NCI-H510A treated with DMSO at 0.1 percent for 48 hours (cell line): Measurements from ENCODE around the gene PLAAT2.

Experiments used
- DNase-seq: peaks from one replicate; lab custom pipeline; 2025; lab: John Stamatoyannopoulos, UW

The PLAAT2 gene

GRCh38 chr11:63518548-63518947 lies 44.6 kb downstream of the PLAAT2 start:
- DNase-seq, result no peak

- DNase-seq, result no peak
Measured at GRCh38 chr11:63517156-63517555, 46.0 kb downstream of the PLAAT2 start.

GRCh38 chr11:63516109-63516508 lies 47.1 kb downstream of the PLAAT2 start:
- no peak for DNase-seq

- no peak for DNase-seq
Measured at GRCh38 chr11:63512816-63513215, 50.4 kb downstream of the PLAAT2 start.

GRCh38 chr11:63511048-63511748 lies 52.0 kb downstream of the PLAAT2 start:
- DNase-seq, result no peak

- no peak for DNase-seq
Measured at GRCh38 chr11:63510360-63511047, 52.7 kb downstream of the PLAAT2 start.

- no peak for DNase-seq
Measured at GRCh38 chr11:63508745-63509144, 54.4 kb downstream of the PLAAT2 start.

GRCh38 chr11:63508009-63508408 lies 55.2 kb downstream of the PLAAT2 start:
- DNase-seq, result no peak

- DNase-seq, result no peak
Measured at GRCh38 chr11:63507511-63507910, 55.7 kb downstream of the PLAAT2 start.

GRCh38 chr11:63506876-63507275 lies 56.3 kb downstream of the PLAAT2 start:
- DNase-seq, result no peak

- DNase-seq, result no peak
Measured at GRCh38 chr11:63505857-63506528, 57.2 kb downstream of the PLAAT2 start, which contains the start of gene LGALS12. Gene LGALS12 (plus strand): TSS chr11:63506084. CDS start chr11:63506459, 375 bp downstream.

GRCh38 chr11:63504933-63505586 lies 58.1 kb downstream of the PLAAT2 start:
- DNase-seq, result no peak

- no peak for DNase-seq
Measured at GRCh38 chr11:63504054-63504453, 59.1 kb downstream of the PLAAT2 start.

GRCh38 chr11:63503492-63503891 lies 59.7 kb downstream of the PLAAT2 start:
- no peak for DNase-seq
